Measurements from ENCODE around the gene BAZ2B.

BAZ2B gene

DNA sequence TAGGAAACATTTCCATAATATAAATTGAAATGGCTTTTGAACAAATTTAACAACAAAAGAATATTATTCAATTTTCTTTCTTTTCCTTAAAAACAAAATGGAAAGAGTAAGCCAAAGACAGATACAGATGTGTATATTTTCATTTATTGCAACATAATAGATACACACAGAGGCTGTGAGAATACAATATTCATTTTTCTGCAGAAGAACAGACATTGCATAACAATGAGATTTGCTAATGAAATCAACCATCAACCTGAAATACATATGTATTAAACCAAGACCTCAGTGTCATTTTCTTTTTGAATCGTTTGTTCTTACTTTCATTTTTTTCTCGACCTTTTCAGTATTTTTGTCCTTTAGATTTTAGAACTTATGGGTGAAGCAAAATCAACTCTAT is 95.1 kb downstream of the BAZ2B start:
- DNase-seq, result no peak

DNA sequence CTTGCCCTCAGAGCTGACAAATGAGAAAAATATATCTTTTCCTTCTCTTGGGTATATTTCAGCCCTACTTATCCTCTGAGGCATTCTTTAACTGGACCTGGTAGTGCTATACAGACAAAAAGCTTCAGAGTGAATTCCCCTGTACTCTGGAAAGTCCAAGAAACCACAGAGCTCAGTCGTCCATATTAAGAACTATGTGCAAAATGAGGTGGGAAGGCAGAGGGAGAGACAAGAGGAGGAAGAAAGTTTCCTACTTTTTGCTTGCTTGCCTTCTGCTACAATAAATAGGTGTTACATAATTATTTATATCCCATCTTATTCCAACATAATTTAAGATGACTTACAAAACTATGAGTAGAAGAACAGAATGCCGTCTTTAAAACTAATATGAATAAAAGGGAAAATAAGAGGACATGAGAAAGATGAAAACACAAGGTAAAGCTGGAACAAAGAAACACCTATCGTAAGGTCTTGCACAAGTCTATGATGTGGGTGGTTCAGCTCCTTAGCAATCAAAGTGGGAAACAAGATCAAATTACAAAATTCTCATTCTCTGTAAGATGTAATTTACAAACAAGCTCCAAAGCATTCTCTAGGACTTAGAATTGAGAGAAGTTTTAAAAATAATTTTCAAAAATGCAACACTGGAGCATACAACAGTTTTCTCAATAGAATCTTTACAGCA is 97.9 kb downstream of the BAZ2B start:
- no peak for DNase-seq

DNA sequence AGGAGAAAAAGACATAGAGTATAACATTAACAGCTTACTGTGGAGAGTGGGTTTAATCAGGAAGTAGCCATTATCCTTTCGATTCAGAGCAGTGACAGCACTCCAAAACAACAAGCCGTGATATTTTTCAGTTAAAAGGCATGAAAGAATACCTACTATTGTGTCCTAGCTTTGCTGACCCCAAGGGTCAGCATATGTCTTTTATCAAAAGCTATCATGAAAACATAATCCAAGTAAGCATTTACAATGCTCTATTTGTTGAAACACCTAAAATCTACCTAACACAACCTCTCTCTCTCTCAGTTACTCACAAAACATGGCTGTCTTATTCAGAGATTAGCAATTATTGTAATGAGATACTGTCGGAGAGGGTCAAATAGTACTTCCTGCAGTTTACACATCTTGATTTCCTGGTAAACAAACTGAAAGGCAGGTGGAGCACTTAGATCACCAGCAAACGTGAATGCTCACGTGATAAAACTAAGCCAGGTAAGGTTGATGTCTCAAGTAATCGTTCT is 100.0 kb downstream of the BAZ2B start:
- peak; percentile 30 for DNase-seq

DNA sequence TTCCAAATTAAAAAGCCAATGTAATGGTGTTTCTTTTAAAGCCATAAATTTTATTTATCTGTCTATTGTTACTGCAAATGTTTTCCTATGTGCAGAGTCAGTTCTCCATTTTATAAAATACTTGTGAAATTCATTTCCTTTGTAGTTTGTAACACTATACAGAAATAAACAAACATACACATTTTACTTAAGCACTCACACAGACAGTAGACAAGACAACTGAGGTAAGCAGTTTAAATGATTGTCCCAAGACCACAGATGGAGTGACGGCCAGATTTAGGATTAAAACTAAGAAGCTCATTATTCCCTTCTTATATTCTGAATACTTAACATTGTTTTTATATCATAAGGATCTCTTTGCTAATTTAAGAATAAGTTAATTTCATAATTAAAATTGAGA is 100.9 kb downstream of the BAZ2B start:
- no peak for DNase-seq

DNA sequence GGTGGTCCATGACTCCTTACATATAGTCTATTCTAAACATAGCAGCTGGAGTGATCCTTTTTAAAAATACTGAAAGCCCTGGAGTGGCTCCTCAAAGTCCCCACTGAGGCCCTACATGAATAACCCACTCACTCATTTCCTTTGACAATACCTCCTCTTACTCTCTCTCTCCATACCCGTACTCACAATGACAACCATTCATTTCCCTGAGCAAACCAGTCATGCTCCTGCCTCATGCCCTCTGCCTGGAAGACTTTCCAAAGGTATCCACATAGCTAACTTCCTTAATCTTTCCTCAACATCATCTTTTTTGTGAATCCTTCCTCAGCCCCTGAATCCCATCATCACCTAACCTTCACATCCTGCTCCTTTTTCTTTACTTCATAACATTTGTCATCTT is 102.6 kb downstream of the BAZ2B start:
- no peak for DNase-seq

DNA sequence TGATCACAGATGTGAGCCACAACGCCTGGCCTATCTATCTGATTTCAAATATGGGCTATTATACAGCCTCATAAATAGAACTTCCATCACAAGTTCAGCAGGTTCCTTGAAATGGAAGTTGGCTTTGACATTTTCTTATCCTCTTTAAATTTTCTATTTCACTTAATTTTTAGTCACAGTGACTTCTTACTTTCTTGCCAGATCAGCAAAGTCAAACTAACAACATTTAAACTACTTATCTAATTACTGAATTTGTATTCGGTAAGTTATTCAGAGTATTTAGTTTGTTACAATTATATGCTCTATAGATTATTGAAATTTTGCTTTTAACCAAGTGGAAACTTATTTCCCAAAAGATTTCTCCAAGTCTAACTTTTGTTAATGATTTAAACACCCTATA is 108.2 kb downstream of the BAZ2B start:
- no peak for DNase-seq

DNA sequence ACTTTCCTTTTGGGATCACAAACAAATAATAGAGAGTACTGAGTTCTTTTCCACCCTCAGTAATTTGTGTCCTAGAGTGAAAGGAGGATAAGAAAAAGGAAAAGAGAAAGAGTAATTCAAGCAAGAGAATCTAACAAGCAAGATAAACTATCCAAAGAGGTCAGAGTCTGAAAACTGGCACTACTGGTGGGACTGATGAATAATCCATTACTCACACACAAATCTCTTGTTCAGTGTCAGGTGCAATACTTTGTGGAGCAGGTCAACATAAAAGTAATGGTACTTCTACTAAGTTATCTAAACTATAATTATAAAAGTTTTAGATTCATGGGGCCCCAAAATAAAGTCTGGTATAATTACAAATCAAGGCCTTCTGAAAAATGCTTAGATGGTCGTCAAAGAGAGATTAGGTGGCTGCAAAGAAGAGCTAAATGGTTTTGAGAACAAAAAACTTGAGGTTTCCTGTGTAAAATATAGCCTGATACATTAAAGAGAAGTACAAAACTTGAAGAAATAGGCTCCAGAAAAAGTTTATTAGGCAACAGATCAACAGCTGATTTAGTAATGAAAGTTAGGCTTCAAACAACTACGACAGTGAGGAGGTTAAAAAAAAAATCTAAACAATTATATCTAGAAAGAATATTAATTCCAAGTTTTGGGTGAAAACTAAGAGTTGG is 109.4 kb downstream of the BAZ2B start:
- DNase-seq, result no peak

DNA sequence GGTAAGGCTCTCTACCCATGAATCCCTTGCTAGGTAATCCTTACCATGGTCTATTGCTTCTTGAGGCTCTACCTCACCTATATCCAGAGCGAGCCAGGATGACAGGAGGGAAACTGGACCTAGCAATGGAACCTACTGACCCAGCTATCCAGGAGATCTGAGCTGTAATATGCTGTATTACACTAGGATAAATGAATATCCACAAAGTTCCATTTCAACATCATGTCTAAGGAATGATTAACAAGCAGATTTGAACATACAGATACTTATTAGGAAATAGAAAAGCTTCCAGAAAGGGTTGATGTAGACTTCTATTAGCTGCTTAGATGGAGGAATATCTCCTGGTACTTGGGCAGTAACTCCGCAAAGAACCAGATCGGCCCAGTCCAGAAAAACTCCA is 110.1 kb downstream of the BAZ2B start:
- no peak for DNase-seq

DNA sequence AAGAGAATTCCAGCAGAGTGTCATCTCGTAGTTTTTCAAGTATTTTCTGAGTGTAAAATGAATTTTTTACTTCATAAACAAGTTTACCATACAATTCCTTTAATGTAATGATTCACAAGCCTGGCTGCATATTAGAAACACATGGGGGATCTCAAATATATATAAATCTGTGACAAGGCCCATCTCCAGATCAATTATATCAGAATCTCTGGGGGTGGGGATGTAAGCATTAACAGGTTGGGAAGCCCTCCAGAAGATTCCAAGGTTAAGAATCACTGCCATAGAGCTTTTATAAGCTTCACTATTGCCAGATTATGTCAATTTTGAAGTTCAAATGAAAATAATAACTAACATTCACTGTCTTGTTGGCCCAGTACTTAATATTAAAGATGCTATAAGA is 111.2 kb downstream of the BAZ2B start:
- DNase-seq, result no peak

DNA sequence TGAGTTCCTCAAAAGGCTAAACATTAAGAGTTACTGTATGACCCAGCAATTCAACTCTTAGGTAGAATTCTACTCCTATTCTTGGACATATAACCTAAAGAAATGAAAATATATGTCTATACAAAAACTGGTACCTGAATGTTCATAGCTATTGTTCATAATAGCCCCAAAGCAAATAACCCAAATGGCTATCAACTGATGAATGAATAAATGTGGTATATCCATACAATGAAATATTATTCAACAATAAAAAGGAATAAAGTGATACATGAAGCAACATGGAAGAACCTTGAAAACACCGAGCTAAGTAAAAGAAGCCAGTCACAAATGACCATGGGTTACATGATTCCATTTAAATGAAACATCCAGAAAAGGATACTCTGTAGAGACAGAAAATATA is 114.6 kb downstream of the BAZ2B start:
- no peak for DNase-seq

DNA sequence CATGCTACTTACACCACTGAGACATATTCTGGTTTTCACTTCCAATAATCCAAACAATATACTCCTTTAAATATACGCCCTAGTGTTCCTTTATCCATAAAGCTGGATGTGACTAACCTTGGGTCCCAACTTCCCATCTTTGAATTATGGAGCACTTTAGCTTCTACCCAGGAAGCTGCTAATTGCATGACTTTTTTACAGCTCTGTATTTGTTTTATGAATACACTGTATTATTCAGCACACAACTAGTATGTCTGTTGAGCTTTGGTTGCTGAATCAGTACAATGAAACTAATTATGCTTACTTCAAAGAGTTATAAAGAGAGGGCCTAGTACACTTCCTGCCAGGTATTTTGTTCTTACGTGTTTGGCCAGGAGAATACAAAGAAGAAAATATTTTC is 118.5 kb downstream of the BAZ2B start:
- DNase-seq, result no peak

DNA sequence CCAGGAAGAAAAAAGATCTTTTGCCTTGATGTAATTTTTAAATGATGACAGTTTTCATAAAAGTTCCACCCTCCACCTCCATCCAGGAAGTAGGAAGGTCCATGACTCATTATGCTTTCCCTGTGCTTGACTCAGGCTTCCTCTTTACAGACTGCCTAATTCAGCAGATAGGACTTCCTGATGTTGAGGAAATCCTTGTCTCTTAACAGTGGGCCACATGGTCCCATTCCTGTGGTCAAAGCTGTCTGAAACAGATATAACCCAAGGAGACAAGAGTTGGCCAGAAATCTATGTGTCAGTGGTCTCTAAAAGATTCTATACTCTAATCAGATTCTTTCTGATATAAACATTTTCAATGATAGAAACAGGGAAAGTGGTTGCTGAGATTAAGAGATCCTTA is 119.1 kb downstream of the BAZ2B start:
- peak; percentile 77 for DNase-seq

DNA sequence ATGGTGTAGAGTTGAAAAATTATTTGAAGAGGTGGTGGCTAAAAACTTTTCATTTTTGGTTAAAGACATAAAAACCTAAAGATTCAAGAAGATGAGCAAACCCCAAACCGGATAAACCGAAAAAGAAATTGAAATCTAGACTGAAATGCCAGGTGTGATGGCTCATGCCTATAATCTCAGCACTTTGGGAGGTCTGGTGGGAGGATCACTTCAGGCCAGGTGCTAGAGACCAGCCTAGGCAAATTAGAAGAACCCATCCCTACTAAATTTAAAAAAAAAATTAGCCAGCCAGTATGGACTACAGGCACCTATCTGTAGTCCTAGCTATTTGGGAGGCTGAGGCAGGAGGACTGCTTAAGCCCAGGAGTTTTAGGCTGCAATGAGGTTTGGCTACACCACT is 126.9 kb downstream of the BAZ2B start:
- DNase-seq, result no peak

DNA sequence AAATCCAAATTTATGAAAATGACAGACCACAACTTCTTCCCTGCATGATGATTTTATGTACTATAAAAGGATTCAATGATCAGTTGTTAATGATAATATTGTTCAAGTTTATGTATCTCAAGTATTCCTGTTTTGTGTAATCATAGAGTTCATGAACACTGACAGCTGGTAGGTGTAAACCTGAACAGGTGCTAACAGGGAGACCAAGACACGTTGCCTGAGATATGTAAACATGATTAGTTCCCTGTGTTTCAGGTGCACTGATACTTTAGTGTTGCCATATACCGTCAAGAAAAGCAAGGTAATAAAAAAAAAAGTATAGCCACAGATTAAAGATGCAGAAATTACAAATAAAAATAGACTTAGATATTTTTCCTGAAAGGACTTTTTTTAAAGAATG is 131.8 kb downstream of the BAZ2B start:
- no peak for DNase-seq

DNA sequence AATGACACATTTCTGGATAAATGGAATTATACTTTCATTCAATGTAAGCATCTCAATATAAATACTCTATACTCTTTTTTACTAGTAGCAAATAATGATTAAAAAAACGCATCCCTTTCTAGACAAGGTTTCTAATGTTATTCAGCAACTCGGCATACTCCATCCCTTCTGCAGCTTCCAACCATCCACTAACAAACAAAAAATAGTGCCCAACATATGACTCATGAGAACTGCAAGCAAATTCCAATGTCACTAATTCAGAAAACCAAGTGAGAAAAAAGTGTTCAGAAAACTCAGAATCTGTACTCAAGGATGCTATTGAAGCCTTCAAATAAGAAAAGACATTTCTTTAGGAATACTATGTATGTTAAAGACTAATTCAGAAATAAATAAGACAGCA is 140.0 kb downstream of the BAZ2B start:
- no peak for DNase-seq

DNA sequence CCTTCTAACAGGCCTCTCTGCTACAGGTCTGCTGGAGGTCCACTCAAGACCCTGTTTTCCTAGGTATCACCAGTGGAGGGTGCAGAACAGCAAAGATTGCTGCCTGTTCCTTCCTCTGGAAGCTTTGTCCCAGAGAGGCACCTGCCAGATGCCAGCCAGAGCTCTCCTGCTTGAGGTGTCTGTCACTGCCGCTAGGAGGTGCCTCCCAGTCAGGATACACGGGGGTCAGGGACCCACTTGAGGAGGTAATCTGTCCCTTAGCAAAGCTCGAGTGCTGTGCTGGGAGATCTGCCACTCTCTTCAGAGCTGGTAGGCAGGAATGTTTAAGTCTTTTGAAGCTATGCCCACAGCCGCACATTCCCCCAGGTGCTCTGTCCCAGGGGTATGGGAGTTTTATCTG is 140.6 kb downstream of the BAZ2B start:
- DNase-seq, result no peak

DNA sequence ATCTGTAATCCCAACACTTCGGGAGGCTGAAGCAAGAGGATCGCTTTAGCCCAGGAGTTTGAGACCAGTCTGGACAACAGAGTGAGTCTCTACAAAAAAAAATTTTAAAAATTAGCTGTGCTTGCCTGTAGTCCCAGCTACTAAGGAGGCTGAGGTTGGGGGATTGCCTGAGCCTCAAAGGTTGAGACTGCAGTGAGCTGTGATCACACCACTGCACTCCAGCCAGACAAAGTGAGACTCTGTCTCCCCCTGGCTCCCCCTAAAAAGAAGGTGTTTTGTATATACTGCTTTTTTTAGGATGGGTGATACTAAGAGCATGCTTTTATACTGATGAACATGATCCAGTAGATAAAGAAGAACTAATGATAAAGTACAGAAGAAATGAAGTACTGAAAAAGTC is 145.0 kb downstream of the BAZ2B start:
- no peak for DNase-seq

DNA sequence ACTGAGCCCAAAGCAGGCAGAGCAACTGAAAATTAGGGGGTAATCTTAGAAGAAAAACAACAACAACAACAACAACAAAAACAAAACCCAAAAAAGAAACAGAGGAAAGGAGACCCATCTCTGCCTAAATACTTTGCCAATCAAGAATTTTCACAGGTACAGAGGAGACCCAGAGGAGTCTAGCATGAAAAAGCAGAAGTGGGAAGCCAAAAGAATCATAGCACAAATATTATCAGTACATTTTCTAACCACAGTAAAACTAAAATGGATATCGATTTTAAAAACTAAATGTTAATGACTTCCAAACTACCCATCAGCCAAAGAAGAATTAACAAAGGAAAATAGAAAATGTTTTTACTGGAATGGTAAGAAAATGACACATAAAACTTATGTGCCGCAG is 148.1 kb downstream of the BAZ2B start:
- DNase-seq, result no peak

DNA sequence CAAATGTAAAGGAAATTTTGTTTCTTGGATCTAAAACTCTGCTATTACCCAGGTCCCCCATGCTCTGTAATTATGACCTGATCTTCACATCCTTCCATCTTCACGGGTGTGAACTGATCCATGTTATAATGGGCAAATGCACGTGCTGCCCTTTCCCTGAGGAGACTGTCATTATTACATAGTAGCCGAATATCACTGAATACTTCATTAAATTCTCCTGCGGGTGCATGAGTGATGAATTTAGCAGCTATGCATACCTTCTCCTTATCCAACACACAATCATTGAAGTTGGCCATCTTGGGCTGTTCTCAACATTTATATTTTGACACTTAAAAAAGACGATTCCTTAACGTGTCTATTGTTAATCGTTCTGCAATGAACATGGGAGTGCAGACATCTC is 153.4 kb downstream of the BAZ2B start:
- DNase-seq, result no peak

DNA sequence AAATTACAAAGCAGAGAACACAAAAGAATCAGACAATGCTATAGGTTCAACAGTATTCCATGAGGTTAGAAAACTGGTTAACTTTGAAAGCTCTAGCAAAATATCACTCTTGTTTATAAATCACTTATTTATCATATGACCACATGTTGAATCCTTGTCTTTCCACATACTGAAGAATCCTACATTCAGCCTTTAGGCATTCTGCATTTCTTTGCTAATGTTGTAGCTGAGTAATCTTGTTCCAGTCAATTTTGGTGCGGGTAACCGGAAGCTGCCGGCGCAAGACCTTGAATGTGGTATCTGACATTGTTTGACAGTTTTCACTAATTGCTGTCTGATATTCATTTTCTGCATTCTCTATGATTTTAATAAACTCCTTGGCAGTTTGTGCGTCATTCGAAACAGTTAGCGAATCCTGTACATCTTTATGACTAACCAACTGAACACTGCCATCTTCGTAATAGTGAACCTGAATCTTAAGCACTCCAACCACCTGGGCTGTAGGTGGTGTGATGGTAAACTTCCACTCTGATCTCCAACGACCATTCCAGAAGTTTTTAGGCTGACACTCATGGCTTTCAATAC is 154.1 kb downstream of the BAZ2B start:
- no peak for DNase-seq

DNA sequence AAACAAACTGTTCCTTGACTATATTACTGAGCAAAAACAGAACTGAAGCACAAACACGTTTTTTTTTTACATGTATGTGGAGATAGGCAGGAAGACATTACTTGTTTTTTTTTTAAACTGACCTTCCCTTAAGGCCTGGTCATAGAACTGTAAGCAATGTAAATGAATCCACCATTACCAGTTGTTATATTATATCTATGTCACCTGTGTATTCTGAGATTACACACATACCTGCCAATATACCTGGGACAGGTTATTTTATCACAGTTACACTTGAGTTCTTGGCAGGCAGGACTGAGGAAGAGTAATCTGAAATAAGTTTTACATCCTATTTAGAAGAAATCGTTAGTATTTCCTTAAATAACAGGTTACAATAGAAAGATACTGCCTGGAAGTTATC is 155.3 kb downstream of the BAZ2B start:
- DNase-seq, result no peak

DNA sequence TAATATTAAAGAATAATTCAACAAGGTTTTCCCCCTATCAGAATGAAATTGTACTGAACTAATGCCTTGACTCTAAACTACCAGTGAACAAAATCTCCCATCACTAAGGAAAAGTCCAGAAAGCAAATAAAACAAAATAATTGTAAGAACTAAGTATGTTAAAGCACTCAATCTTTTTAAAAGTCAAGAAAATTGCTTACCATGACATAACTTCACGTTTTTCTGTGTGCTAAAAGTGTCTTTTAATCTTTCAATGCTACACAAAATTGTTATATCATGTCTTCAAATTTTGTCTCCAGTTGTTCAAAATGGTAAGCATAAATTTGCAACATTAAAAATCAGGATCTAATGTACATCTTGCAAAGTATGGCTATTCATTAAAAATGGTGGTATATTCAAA is 156.1 kb downstream of the BAZ2B start:
- no peak for DNase-seq

DNA sequence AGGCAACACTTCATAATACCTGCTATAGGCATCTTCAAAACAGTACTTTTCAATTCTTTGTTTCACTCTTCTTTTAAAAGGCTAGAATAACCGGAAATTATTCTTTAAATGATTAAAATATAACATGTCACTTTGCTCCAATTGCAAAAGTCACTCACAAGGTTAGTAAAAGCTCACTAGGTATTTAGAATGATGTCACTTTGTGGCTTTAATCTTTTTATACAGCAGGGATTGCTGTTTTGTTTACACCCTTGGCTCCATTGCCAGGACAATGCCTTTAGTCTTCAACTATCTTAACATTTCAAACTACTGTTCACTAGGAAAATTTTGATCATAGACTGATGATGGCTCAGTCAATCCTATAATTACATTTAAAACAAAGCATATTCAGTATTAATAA is 157.1 kb downstream of the BAZ2B start:
- DNase-seq, result no peak

DNA sequence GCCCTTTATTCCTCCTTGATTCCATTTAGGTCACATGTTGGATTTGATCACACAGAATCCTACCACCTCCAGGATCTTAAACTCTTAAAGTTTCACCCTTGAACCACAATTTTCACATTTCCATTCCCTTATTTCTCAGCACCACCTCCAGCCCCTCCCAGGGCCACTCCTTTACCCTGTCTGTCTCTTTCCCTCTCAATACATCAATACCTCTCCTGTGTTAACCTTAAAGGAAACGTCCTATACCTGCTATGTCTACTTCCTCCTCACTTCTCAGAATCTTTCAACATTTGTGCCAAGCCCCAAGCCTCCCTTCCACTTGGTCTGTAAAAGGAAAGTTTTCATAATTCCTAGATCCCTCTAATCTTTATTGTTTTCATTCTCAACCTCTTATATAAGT is 158.8 kb downstream of the BAZ2B start:
- no peak for DNase-seq

Measured in GDM1 (cell line).